Pancreas (tissue), 10 donors: ENCODE results near the gene PRSS33. TPM values are rescaled to one million over a fixed set of nuclear protein-coding genes. Genes with fewer than 3 reads are reported as not detected.

Experiments used
- ATAC-seq, 4 donors: fragments of 200-7000 bp; cut with Tn5 transposase; one replicate each; pipeline versions ENCODE4 v1.8.0 to v1.9.1; 2020; ENCODE audit warnings: mild to moderate bottlenecking in 4 of 4, moderate library complexity in 4 of 4
- DNase-seq, 6 donors: peaks; one replicate each; pipeline ENCODE4 v3.0.0-alpha.2; 2020
- FAIRE-seq: peaks from 2 replicates; lab custom pipeline; 2012; peaks lifted over from hg19 to GRCh38; lab: Jason Lieb, UNC
- H3K27ac ChIP-seq, 4 donors: fragments of 200-600 bp; sonication (generic); 1 replicate in 3 of 4; 2 replicates in 1 of 4; pipeline versions ENCODE4 v1.5.0 to v1.8.0; 2020
- H3K27me3 ChIP-seq, 4 donors: fragments of 200-600 bp; one replicate each; pipeline ENCODE4 v1.8.0; 2021
- H3K36me3 ChIP-seq, 3 donors: fragments of 200-600 bp; sonication (generic) in 1 of 3; one replicate each; pipeline versions ENCODE4 v1.5.0 to v1.8.0; 2020 to 2021
- H3K4me1 ChIP-seq, 3 donors: fragments of 200-600 bp; one replicate each; pipeline ENCODE4 v1.8.0; 2021
- H3K4me3 ChIP-seq, 4 donors: fragments of 200-600 bp; sonication (generic) in 2 of 4; one replicate each; pipeline versions ENCODE4 v1.5.0 to v1.8.0; 2020 to 2021
- H3K9me3 ChIP-seq, 4 donors: fragments of 200-600 bp; one replicate each; pipeline ENCODE4 v1.8.0; 2021
- WGBS, 2 donors: extraction: QIAGEN DNeasy Blood & Tissue Kit; methylation state at CpG; one replicate each; pipeline ENCODE4 v1.1.7; 2013; 5-methylcytosine and 5-hydroxymethylcytosine counted together
- intact Hi-C, 3 donors: fragments of 100-400 bp; cut with DNase I; formaldehyde crosslinking; loops; one replicate each; pipeline versions ENCODE4 v1.11.1 to v1.14.2; 2022
- polyA plus RNA-seq, 2 donors: library from polyadenylated mRNA; stranded (reverse); fragments of 200-250 nt; gene quantifications; one replicate each; pipeline ENCODE4 v1.2.3, GENCODE V29; 2013
- total RNA-seq, 6 donors: library from RNA; stranded (reverse); fragmentation: NEBNext Ultra II Directional in 4 of 6; extraction: Animal tissue kit (Norgen Biotek cat#: 25700) in 4 of 6; gene quantifications; one replicate each; pipeline versions ENCODE4 v1.2.1 to v1.2.4, GENCODE V29; 2021 to 2023
- TF ChIP-seq, protein P1 (sequence below), 4 donors: fragments of 200-600 bp; sonication (generic) in 3 of 4; IDR thresholded peaks; one replicate each; pipeline versions ENCODE4 v1.5.0 to v1.8.0; 2021; ENCODE audit warnings: antibody characterized with exemption in 4 of 4
- donor health status: healthy with polysubstance abuse.
- donor health status: DM: no; HTN: no; CAD: no; lungs with moderate emphysema.
- donor health status: DM: no; HTN: no; CAD: no.
- donor health status: control.
- donor health status: control.
- donor health status: Bipolar disorder and iron deficiency.
- donor health status: DM: yes; HTN: yes; CAD: no.
- donor health status: DM: no; HTN: no; CAD: no.
- donor health status: DM: no; HTN: no; CAD: no.
- donor health status: DM: yes; HTN: yes; CAD: no.

The PRSS33 gene
- total and polyA plus RNA-seq, 8 donors, result 0.05 TPM; not detected in 7

DNA sequence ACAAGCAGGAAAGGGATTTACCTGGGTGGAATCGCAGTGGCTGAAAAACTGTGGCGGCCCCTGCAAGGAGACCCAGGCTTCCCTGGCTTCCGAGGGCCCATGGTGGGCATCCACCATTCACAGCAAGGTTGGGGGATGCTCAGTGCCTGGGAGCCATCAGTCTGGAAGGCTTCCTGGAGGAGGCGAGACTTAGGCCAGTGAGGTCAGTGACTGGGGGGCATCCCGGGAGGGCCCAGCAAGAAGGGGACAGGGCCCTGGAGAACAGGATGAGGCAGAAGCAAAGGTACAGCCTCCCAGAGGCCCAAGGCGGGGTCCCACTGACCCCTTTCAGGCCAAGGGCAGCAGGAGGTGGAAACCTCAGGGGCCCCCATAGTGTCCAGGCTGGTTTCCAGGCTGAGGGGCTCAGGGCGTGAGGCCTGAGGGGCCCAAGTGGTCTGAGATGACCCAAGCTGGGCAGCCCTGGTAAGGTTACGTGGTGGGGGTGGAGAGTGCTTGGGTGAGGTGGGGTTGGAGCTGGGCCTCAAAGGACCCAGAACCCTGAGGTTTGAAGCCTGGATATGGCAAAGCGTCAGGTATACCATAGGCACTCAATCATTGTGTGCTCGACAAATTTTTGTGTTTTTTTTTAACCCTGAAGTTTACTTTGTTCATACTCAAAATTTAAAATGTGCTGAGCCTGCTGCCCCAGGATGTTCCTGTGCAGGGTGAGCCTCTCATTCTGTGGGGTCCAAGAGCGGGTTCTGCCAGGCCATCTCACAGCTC is 50.7 kb downstream of the PRSS33 start:
- 84 to 90% methylated on average over 11 of the region's 11 CpGs for WGBS, 2 donors
- no peak for DNase-seq
- TF ChIP-seq, protein P1, sequence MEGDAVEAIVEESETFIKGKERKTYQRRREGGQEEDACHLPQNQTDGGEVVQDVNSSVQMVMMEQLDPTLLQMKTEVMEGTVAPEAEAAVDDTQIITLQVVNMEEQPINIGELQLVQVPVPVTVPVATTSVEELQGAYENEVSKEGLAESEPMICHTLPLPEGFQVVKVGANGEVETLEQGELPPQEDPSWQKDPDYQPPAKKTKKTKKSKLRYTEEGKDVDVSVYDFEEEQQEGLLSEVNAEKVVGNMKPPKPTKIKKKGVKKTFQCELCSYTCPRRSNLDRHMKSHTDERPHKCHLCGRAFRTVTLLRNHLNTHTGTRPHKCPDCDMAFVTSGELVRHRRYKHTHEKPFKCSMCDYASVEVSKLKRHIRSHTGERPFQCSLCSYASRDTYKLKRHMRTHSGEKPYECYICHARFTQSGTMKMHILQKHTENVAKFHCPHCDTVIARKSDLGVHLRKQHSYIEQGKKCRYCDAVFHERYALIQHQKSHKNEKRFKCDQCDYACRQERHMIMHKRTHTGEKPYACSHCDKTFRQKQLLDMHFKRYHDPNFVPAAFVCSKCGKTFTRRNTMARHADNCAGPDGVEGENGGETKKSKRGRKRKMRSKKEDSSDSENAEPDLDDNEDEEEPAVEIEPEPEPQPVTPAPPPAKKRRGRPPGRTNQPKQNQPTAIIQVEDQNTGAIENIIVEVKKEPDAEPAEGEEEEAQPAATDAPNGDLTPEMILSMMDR (IDR thresholded peaks at IDR 0.05), result no peak
- no peak for ATAC-seq
- H3K9me3 ChIP-seq, result no peaks in the 10 kb centered on the region
- intact Hi-C loops, result no loop called here
- H3K4me1 ChIP-seq, result no peaks in the 10 kb centered on the region
- no peak for FAIRE-seq
- H3K4me3 ChIP-seq, result no peak overlapping the region
- H3K27ac ChIP-seq, result no peak overlapping the region
- no peaks in the 10 kb centered on the region for H3K36me3 ChIP-seq
- no peaks in the 10 kb centered on the region for H3K27me3 ChIP-seq

DNA sequence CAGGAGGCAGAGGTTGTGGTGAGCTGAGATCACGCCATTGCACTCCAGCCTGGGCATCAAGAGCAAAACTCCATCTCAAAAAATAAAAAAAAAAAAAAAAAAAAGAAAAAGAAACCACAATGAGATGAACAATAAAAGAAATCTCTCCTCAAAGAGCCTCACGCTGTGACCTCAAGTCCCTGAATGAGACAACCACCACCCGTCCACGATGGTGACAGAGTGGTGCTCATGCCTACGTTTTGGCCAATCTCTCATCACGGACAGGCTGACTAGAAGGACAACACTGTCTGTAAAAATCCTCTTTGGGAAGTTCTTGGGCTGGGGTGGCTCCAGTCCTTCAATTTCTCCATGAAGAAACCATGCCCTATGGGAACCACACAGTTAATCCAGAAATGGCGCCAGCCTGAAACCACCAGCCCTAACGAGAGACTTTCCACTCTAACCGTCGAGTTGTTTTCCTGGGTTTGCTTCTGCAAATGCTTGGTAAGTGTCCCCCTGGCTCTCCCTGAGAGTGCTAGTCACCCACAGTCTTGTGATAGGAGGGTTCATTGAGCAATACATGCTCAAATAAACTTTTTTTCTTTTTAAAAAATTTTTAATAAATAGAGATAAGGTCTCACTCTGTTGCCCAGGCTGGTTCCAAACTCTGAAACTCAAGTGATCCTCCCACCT is 52.4 kb downstream of the PRSS33 start:
- Histone ChIP-seq H3K9me3 (no peaks in the 10 kb centered on the region), H3K4me3 (no peak overlapping the region), H3K27me3 (no peaks in the 10 kb centered on the region), H3K36me3 (no peaks in the 10 kb centered on the region), H3K27ac (no peak overlapping the region), H3K4me1 (no peaks in the 10 kb centered on the region)
- FAIRE-seq (no peak), DNase-seq (no peak), ATAC-seq (no peak)
- TF ChIP-seq, protein P1 (IDR thresholded peaks at IDR 0.05), result no peak
- intact Hi-C loops, result no loop called here
- WGBS, 2 donors, result 71 to 77% methylated on average over 10 of the region's 10 CpGs

Other genes with a start within 250 kb of the PRSS33 start
- gene PDPK1, start 249.5 kb downstream of the PRSS33 start, total RNA-seq, result 10 to 100 TPM; 24.2 to 34.8 (median 31.9) TPM
- gene PDPK1, start 249.5 kb downstream of the PRSS33 start, polyA plus RNA-seq, result 10 to 100 TPM; 12.7 to 27.3 TPM
- gene KCTD5, start 105.0 kb downstream of the PRSS33 start, total RNA-seq, result 1 to 10 TPM; 4.5 to 8.9 (median 6.7) TPM
- gene KCTD5, start 105.0 kb downstream of the PRSS33 start, polyA plus RNA-seq, result 1 to 10 TPM; 6.3 to 7.7 TPM
- gene PRSS27, start 67.3 kb downstream of the PRSS33 start, total RNA-seq, result under 1 TPM; 0.22 to 0.69 (median 0.50) TPM
- gene PRSS27, start 67.3 kb downstream of the PRSS33 start, polyA plus RNA-seq, result 1 to 10 TPM; 2.0 to 2.1 TPM
- 100 to 1,000 TPM; 244 to 448 (median 301) TPM for gene SRRM2, start 34.9 kb downstream of the PRSS33 start, total RNA-seq
- gene SRRM2, start 34.9 kb downstream of the PRSS33 start, polyA plus RNA-seq, result 1,000 to 10,000 TPM in 1 of 2 donors, 100 to 1,000 TPM in 1; 850 to 1,932 TPM
- 100 to 1,000 TPM in 2 of 6 donors, 10 to 100 TPM in 4; 69.9 to 107 (median 95.0) TPM for gene ELOB, start 10.3 kb downstream of the PRSS33 start, total RNA-seq
- gene ELOB, start 10.3 kb downstream of the PRSS33 start, polyA plus RNA-seq, result 100 to 1,000 TPM; 157 to 318 TPM
- gene PRSS41, start 10.9 kb upstream of the PRSS33 start, total RNA-seq, result not detected
- gene PRSS41, start 10.9 kb upstream of the PRSS33 start, polyA plus RNA-seq, result not detected
- gene PRSS21, start 29.7 kb upstream of the PRSS33 start, total RNA-seq, result 1 to 10 TPM in 4 of 6 donors, under 1 TPM in 1, not detected in 1; 0.60 to 3.2 (median 1.4) TPM
- gene PRSS21, start 29.7 kb upstream of the PRSS33 start, polyA plus RNA-seq, result under 1 TPM; 0.59 to 0.99 TPM
- gene ZG16B, start 42.7 kb upstream of the PRSS33 start, total RNA-seq, result 1 to 10 TPM in 1 of 6 donors, under 1 TPM in 5; 0.43 to 1.5 (median 0.80) TPM
- gene ZG16B, start 42.7 kb upstream of the PRSS33 start, polyA plus RNA-seq, result 1 to 10 TPM in 1 of 2 donors, under 1 TPM in 1; 0.65 to 1.7 TPM
- gene PRSS22, start 70.6 kb upstream of the PRSS33 start, total RNA-seq, result 10 to 100 TPM in 3 of 6 donors, 1 to 10 TPM in 3; 8.4 to 28.5 (median 13.1) TPM
- 10 to 100 TPM; 48.7 to 59.5 TPM for gene PRSS22, start 70.6 kb upstream of the PRSS33 start, polyA plus RNA-seq
- 10 to 100 TPM in 1 of 6 donors, 1 to 10 TPM in 5; 5.8 to 10.1 (median 7.7) TPM for gene FLYWCH2, start 95.7 kb upstream of the PRSS33 start, total RNA-seq
- gene FLYWCH2, start 95.7 kb upstream of the PRSS33 start, polyA plus RNA-seq, result 10 to 100 TPM; 18.2 to 26.1 TPM
- 10 to 100 TPM; 11.5 to 18.6 (median 14.9) TPM for gene FLYWCH1, start 124.4 kb upstream of the PRSS33 start, total RNA-seq
- 10 to 100 TPM; 31.5 to 40.4 TPM for gene FLYWCH1, start 124.4 kb upstream of the PRSS33 start, polyA plus RNA-seq
- under 1 TPM in 3 of 6 donors, not detected in 3; 0.09 to 0.32 (median 0.16) TPM for gene KREMEN2, start 176.7 kb upstream of the PRSS33 start, total RNA-seq
- gene KREMEN2, start 176.7 kb upstream of the PRSS33 start, polyA plus RNA-seq, result under 1 TPM; 0.07 to 0.27 TPM
- 1 to 10 TPM; 5.3 to 9.1 (median 6.3) TPM for gene PAQR4, start 181.8 kb upstream of the PRSS33 start, total RNA-seq
- gene PAQR4, start 181.8 kb upstream of the PRSS33 start, polyA plus RNA-seq, result 10 to 100 TPM in 1 of 2 donors, 1 to 10 TPM in 1; 6.6 to 12.5 TPM
- 1 to 10 TPM in 3 of 6 donors, under 1 TPM in 3; 0.28 to 1.7 (median 1.1) TPM for gene PKMYT1, start 192.9 kb upstream of the PRSS33 start, total RNA-seq
- gene PKMYT1, start 192.9 kb upstream of the PRSS33 start, polyA plus RNA-seq, result 1 to 10 TPM; 3.7 to 4.8 TPM
- gene CLDN9, start 225.4 kb upstream of the PRSS33 start, total RNA-seq, result 1 to 10 TPM; 1.7 to 5.1 (median 2.4) TPM
- gene CLDN9, start 225.4 kb upstream of the PRSS33 start, polyA plus RNA-seq, result 10 to 100 TPM; 10.5 to 12.1 TPM
- 1 to 10 TPM in 2 of 6 donors, under 1 TPM in 4; 0.37 to 5.1 (median 0.73) TPM for gene CLDN6, start 230.6 kb upstream of the PRSS33 start, total RNA-seq
- 1 to 10 TPM in 1 of 2 donors, under 1 TPM in 1; 0.12 to 3.2 TPM for gene CLDN6, start 230.6 kb upstream of the PRSS33 start, polyA plus RNA-seq
- gene TNFRSF12A, start 232.8 kb upstream of the PRSS33 start, total RNA-seq, result 10 to 100 TPM; 26.8 to 91.1 (median 66.7) TPM
- 100 to 1,000 TPM; 166 to 185 TPM for gene TNFRSF12A, start 232.8 kb upstream of the PRSS33 start, polyA plus RNA-seq
- 10 to 100 TPM; 10.5 to 24.1 (median 12.4) TPM for gene HCFC1R1, start 236.4 kb upstream of the PRSS33 start, total RNA-seq
- gene HCFC1R1, start 236.4 kb upstream of the PRSS33 start, polyA plus RNA-seq, result 100 to 1,000 TPM in 1 of 2 donors, 10 to 100 TPM in 1; 93.1 to 119 TPM
- gene THOC6, start 236.5 kb upstream of the PRSS33 start, total RNA-seq, result 10 to 100 TPM in 1 of 6 donors, 1 to 10 TPM in 5; 6.2 to 13.0 (median 7.7) TPM
- 10 to 100 TPM; 33.2 to 38.2 TPM for gene THOC6, start 236.5 kb upstream of the PRSS33 start, polyA plus RNA-seq
- 100 to 1,000 TPM in 1 of 6 donors, 10 to 100 TPM in 5; 48.9 to 106 (median 64.3) TPM for gene BICDL2, start 249.4 kb upstream of the PRSS33 start, total RNA-seq
- 100 to 1,000 TPM; 126 to 325 TPM for gene BICDL2, start 249.4 kb upstream of the PRSS33 start, polyA plus RNA-seq